Measurements from ENCODE around the gene NPTN. TPM values are rescaled to one million over a fixed set of nuclear protein-coding genes. Genes with fewer than 3 reads are reported as not detected.

NPTN gene
- total RNA-seq, 2 donors from 2014 or later = 186 to 225 TPM

DNA sequence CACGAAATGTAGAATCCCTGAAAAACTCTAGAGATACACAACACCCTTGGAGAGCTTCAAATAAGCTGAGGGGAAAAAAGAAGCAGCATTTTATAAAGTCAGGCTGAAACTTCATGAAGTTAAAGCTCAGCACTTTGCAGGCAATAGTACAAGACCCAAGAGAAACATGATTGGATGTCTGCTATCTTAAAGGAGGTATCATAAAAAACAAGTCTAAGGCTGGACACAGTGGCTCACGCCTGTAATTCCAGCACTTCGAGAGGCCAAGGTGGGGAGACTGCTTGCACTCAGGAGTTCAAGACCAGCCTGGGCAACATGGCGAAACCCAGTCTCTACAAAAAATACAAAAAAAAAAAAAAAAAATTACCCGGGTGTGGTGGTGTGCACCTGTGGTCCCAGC lies 42.9 kb downstream of the NPTN start:
- H3K4me3 ChIP-seq = no peak overlapping the region
- H3K36me3 ChIP-seq = peaks cover 38% of the 10 kb centered on the region
- H3K9me3 ChIP-seq = no peaks in the 10 kb centered on the region
- peaks cover 0 to 26% of the 10 kb centered on the region in 2 donors for H3K4me1 ChIP-seq
- TF ChIP-seq, protein P1, sequence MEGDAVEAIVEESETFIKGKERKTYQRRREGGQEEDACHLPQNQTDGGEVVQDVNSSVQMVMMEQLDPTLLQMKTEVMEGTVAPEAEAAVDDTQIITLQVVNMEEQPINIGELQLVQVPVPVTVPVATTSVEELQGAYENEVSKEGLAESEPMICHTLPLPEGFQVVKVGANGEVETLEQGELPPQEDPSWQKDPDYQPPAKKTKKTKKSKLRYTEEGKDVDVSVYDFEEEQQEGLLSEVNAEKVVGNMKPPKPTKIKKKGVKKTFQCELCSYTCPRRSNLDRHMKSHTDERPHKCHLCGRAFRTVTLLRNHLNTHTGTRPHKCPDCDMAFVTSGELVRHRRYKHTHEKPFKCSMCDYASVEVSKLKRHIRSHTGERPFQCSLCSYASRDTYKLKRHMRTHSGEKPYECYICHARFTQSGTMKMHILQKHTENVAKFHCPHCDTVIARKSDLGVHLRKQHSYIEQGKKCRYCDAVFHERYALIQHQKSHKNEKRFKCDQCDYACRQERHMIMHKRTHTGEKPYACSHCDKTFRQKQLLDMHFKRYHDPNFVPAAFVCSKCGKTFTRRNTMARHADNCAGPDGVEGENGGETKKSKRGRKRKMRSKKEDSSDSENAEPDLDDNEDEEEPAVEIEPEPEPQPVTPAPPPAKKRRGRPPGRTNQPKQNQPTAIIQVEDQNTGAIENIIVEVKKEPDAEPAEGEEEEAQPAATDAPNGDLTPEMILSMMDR (IDR thresholded peaks at IDR 0.05) = no peak
- H3K27me3 ChIP-seq = no peaks in the 10 kb centered on the region
- H3K27ac ChIP-seq = no peak overlapping the region
- no peak for DNase-seq (ENCODE audit: low spot score)

DNA sequence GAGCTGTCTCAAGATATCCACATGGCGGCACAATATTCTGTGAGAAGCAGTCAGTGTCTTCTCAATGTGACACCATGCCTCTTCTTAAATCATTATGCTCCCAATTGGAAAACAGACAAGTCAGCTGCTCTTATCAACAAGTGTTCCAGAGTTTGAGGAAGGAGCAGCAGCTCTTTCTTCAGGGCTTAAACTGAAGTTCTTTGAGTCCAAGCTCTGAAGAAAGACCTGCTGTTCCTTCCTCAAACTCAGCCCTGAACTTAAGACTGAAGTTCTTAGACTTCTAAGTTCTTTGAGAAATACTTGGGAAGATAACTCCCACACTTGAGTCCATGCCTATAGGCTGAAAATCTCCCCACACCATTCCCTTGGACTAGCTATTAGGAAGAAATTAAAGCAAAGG lies 43.4 kb downstream of the NPTN start:
- no peak overlapping the region for H3K4me3 ChIP-seq
- DNase-seq (ENCODE audit: low spot score) = no peak
- H3K4me1 ChIP-seq = peaks cover 0 to 26% of the 10 kb centered on the region in 2 donors
- H3K36me3 ChIP-seq = peaks cover 43% of the 10 kb centered on the region
- no peak overlapping the region for H3K27ac ChIP-seq
- H3K27me3 ChIP-seq = no peaks in the 10 kb centered on the region
- H3K9me3 ChIP-seq = no peaks in the 10 kb centered on the region
- TF ChIP-seq, protein P1 (IDR thresholded peaks at IDR 0.05) = no peak

DNA sequence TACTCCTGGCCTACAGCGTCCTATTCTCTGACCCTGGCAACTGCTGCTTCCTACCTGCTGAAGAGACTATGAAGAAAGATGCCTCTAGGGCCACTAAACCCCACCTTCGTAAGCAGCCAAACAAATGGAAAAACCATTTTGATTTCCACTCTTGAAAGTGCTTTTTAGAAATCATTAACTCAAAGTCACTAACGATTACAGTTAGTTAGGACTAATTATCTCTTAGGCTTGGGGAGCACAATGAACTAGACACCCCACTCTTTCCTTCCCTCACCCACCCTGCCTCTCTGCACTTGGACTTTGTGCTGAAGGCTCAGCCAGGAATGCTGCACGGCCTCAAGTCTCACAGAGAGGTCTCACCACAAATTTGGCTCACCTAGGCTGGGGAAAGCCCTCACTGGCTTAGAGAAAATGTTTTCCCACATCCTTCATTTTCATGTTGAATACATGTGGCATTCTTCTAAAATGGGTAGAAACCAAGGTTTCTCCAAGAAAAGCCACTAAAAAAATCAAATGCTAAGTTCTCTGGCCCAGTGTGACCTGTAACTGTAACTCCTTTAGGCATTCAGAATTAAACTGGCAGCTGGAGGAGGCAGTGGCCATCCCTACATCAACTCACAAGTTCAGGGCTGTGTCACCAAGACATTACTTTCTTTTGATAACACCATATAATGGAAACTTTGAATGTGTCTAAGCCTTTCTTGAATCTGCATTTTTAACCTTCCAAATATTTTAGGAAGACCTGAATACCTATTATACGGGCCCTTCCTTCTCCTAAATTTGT lies 47.1 kb downstream of the NPTN start:
- no peak for DNase-seq (ENCODE audit: low spot score)
- TF ChIP-seq, protein P1 (IDR thresholded peaks at IDR 0.05) = no peak
- H3K27ac ChIP-seq = no peak overlapping the region
- no peak overlapping the region for H3K4me3 ChIP-seq
- H3K9me3 ChIP-seq = no peaks in the 10 kb centered on the region
- peaks cover 80% of the 10 kb centered on the region for H3K36me3 ChIP-seq
- H3K27me3 ChIP-seq = no peaks in the 10 kb centered on the region
- peaks cover 0 to 7% of the 10 kb centered on the region in 2 donors for H3K4me1 ChIP-seq

DNA sequence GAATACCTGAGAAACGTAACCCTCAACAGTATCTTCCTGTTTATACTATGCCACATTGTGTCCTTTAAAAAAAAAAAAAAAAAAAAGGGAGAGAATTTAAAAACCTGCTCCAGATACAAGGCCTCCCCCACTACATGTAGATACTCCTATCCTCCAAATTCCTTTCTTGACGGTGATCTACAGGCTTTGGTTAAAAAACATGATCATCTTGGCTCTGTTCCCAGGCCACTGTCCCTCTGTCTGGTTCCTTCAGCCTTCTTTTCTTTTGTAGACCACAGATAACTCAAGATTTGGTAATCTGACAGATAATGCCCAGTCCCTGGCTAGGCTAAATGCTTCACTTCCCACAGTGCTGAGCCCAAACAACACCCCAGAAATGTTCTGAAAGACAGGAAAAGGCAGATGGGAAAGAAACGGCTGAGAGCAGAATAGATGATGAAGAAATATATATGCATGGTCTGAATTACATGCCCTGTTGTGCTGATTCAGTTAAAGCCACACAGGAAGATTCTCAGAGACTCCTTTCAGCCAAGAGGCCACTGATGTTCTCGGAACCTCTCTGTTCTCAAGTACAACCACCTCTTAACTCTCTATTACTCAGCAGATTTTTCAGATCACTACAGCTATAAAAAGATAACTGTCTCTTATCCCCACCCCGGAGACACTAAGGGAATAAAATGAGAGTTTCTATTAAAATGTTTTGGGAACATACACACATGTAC lies 48.3 kb downstream of the NPTN start:
- peaks cover 89% of the 10 kb centered on the region for H3K36me3 ChIP-seq
- H3K9me3 ChIP-seq = no peaks in the 10 kb centered on the region
- H3K27me3 ChIP-seq = no peaks in the 10 kb centered on the region
- no peak overlapping the region for H3K27ac ChIP-seq
- DNase-seq (ENCODE audit: low spot score) = no peak
- no peak overlapping the region for H3K4me3 ChIP-seq
- H3K4me1 ChIP-seq = peaks cover 0 to 7% of the 10 kb centered on the region in 2 donors
- TF ChIP-seq, protein P1 (IDR thresholded peaks at IDR 0.05) = no peak

DNA sequence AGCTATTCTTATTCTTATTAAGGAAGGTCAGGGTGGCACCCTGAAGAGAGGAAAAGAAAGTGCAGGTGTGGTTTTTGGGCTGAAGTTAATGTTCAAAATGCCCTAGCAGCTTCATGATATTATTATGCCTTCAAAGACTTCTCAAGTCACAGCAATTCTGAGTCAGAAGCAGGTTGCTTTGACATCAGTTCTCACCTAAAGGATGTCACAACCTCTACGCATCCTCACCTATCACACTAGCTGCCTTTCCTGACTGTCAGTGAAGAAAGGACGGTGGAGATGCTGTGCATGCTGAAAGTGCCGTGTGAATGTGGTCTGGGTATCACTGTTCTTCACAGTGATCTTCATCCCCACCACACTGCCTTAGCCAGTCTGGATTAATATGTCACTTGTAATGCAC lies 49.6 kb downstream of the NPTN start:
- no peak overlapping the region for H3K27ac ChIP-seq
- H3K36me3 ChIP-seq = peaks cover 91% of the 10 kb centered on the region
- no peaks in the 10 kb centered on the region for H3K27me3 ChIP-seq
- H3K4me1 ChIP-seq = peaks cover 0 to 7% of the 10 kb centered on the region in 2 donors
- DNase-seq (ENCODE audit: low spot score) = no peak
- H3K9me3 ChIP-seq = no peaks in the 10 kb centered on the region
- TF ChIP-seq, protein P1 (IDR thresholded peaks at IDR 0.05) = no peak
- no peak overlapping the region for H3K4me3 ChIP-seq
